HepG2 (cell line): ENCODE results near the gene PRMT7. TPM values are rescaled to one million over a fixed set of nuclear protein-coding genes. Genes with fewer than 3 reads are reported as not detected.

Source experiments
- FOSL2 ChIP-seq: sonication (generic); formaldehyde crosslinking; IDR thresholded peaks from 2 replicates; pipeline ENCODE4 v1.4.0; 2020; ENCODE audit warnings: missing genetic modification reagents
- HIVEP1 ChIP-seq: sonication (generic); formaldehyde crosslinking; IDR thresholded peaks from 2 replicates; pipeline ENCODE4 v1.4.0; 2020; ENCODE audit warnings: mild to moderate bottlenecking, missing genetic modification reagents
- IKZF1 ChIP-seq: fragments of 450-650 bp; IDR thresholded peaks from 2 replicates; pipeline ENCODE4 v1.7.1; 2016
- ZFP37 ChIP-seq: sonication (generic); formaldehyde crosslinking; IDR thresholded peaks from 2 replicates; pipeline ENCODE4 v1.4.0; 2020; ENCODE audit warnings: missing genetic modification reagents, borderline replicate concordance
- ZNF607 ChIP-seq: sonication (generic); formaldehyde crosslinking; IDR thresholded peaks from 2 replicates; pipeline ENCODE4 v1.5.1; 2020; ENCODE audit warnings: missing genetic modification reagents, mild to moderate bottlenecking, borderline replicate concordance
- ZNF788 ChIP-seq: sonication (generic); formaldehyde crosslinking; IDR thresholded peaks from 2 replicates; pipeline ENCODE4 v1.5.0; 2020; ENCODE audit warnings: mild to moderate bottlenecking, missing genetic modification reagents, borderline replicate concordance
- polyA plus RNA-seq, 8 experiments: library from polyadenylated mRNA; depleted of rRNA in 3 of 8; stranded (reverse) in 7 of 8; unstranded in 1 of 8; fragments of >200 nt; fragmentation: Illumina TruSeq in 4 of 8; extraction: Trizol in 4 of 8; gene quantifications; 2 replicates each; pipeline versions ENCODE4 v1.2.1 to v1.2.3, GENCODE V29; 2011 to 2016; ENCODE audit warnings: low read depth in 4 of 8, missing spikeins in 1 of 8, mixed read lengths in 1 of 8; ENCODE audit not compliant: insufficient read depth in 1 of 8
- total RNA-seq, 5 experiments: library from RNA; depleted of rRNA; stranded (reverse); fragments of >200 nt; fragmentation: Illumina TruSeq; extraction: Trizol; gene quantifications; 2 replicates each; pipeline ENCODE4 v1.2.3, GENCODE V29; 2016; ENCODE audit warnings: low read depth in 1 of 5
- TF ChIP-seq, protein P1 (sequence below): sonication (generic); formaldehyde crosslinking; IDR thresholded peaks from 2 replicates; pipeline ENCODE4 v1.5.0; 2020; ENCODE audit warnings: mild to moderate bottlenecking, missing genetic modification reagents, borderline replicate concordance
- TF ChIP-seq, protein P2 (sequence below): IDR thresholded peaks from 2 replicates; pipeline ENCODE4 v1.6.1; 2016; ENCODE audit warnings: low read depth, control low read depth

Gene PRMT7
- total and polyA plus RNA-seq, 2 of the 13 experiments (the other 11 are each of a cell fraction or from before 2014, with no cell fraction given) = 47.5 to 55.0 TPM

DNA sequence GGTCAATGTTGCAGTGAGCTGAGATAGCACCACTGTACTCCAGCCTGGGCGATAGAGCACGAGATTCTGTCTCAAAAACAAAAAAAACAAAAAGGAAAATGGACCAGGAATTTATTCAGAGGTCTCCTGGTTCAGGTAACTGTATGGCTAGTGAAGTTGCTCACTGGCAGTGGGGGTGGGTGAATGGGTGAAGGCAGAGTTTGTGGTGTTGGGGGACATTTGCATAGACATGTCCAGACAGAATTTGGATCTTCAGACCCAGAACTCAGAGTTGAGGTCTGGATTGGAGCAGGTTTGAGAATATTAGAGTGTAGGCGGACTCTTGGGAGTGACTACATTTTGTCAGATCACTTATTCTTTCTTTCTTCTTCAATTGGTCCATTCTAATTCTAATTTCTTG is 82.5 kb downstream of the PRMT7 start (continued):
- TF ChIP-seq, protein P1, sequence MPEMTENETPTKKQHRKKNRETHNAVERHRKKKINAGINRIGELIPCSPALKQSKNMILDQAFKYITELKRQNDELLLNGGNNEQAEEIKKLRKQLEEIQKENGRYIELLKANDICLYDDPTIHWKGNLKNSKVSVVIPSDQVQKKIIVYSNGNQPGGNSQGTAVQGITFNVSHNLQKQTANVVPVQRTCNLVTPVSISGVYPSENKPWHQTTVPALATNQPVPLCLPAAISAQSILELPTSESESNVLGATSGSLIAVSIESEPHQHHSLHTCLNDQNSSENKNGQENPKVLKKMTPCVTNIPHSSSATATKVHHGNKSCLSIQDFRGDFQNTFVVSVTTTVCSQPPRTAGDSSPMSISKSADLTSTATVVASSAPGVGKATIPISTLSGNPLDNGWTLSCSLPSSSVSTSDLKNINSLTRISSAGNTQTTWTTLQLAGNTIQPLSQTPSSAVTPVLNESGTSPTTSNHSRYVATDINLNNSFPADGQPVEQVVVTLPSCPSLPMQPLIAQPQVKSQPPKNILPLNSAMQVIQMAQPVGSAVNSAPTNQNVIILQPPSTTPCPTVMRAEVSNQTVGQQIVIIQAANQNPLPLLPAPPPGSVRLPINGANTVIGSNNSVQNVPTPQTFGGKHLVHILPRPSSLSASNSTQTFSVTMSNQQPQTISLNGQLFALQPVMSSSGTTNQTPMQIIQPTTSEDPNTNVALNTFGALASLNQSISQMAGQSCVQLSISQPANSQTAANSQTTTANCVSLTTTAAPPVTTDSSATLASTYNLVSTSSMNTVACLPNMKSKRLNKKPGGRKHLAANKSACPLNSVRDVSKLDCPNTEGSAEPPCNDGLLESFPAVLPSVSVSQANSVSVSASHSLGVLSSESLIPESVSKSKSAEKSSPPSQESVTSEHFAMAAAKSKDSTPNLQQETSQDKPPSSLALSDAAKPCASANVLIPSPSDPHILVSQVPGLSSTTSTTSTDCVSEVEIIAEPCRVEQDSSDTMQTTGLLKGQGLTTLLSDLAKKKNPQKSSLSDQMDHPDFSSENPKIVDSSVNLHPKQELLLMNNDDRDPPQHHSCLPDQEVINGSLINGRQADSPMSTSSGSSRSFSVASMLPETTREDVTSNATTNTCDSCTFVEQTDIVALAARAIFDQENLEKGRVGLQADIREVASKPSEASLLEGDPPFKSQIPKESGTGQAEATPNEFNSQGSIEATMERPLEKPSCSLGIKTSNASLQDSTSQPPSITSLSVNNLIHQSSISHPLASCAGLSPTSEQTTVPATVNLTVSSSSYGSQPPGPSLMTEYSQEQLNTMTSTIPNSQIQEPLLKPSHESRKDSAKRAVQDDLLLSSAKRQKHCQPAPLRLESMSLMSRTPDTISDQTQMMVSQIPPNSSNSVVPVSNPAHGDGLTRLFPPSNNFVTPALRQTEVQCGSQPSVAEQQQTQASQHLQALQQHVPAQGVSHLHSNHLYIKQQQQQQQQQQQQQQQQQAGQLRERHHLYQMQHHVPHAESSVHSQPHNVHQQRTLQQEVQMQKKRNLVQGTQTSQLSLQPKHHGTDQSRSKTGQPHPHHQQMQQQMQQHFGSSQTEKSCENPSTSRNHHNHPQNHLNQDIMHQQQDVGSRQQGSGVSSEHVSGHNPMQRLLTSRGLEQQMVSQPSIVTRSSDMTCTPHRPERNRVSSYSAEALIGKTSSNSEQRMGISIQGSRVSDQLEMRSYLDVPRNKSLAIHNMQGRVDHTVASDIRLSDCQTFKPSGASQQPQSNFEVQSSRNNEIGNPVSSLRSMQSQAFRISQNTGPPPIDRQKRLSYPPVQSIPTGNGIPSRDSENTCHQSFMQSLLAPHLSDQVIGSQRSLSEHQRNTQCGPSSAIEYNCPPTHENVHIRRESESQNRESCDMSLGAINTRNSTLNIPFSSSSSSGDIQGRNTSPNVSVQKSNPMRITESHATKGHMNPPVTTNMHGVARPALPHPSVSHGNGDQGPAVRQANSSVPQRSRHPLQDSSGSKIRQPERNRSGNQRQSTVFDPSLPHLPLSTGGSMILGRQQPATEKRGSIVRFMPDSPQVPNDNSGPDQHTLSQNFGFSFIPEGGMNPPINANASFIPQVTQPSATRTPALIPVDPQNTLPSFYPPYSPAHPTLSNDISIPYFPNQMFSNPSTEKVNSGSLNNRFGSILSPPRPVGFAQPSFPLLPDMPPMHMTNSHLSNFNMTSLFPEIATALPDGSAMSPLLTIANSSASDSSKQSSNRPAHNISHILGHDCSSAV = no peak
- TF ChIP-seq ZNF788 = no peak
- TF ChIP-seq FOSL2 (CRISPR knock-in tag) = no peak
- TF ChIP-seq, protein P2, sequence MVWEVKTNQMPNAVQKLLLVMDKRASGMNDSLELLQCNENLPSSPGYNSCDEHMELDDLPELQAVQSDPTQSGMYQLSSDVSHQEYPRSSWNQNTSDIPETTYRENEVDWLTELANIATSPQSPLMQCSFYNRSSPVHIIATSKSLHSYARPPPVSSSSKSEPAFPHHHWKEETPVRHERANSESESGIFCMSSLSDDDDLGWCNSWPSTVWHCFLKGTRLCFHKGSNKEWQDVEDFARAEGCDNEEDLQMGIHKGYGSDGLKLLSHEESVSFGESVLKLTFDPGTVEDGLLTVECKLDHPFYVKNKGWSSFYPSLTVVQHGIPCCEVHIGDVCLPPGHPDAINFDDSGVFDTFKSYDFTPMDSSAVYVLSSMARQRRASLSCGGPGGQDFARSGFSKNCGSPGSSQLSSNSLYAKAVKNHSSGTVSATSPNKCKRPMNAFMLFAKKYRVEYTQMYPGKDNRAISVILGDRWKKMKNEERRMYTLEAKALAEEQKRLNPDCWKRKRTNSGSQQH (CRISPR knock-in tag) = no peak
- TF ChIP-seq ZFP37 (CRISPR knock-in tag) = no peak
- no peak for TF ChIP-seq IKZF1
- no peak for TF ChIP-seq HIVEP1 (CRISPR knock-in tag)
- TF ChIP-seq ZNF607 = no peak
